Cardiac septum (tissue), 1 donor: ENCODE measurements around the gene AGPAT4. TPM values are rescaled to one million over a fixed set of nuclear protein-coding genes. Genes with fewer than 3 reads are reported as not detected.
"Not testable (repeated sequence)": the region's sequence is repeated elsewhere in the genome, so short reads cannot be mapped to it uniquely, and the experiment has no call there.

Experiments used
- DNase-seq: peaks from one replicate; pipeline ENCODE4 v3.0.0-alpha.2; 2020; ENCODE audit warnings: low spot score
- intact Hi-C: fragments of 100-400 bp; cut with DNase I; formaldehyde crosslinking; loops from one replicate; pipeline ENCODE4 v1.14.0; 2022
- total RNA-seq: library from RNA; stranded (reverse); fragmentation: NEBNext Ultra II Directional; extraction: Animal tissue kit (Norgen Biotek cat#: 25700); gene quantifications from one replicate; pipeline ENCODE4 v1.2.1, GENCODE V29; 2021
- donor health status: DM: no; HTN: no; CAD: no.

The AGPAT4 gene
- total RNA-seq, 1 donor from 2014 or later = 1.6 TPM

DNA sequence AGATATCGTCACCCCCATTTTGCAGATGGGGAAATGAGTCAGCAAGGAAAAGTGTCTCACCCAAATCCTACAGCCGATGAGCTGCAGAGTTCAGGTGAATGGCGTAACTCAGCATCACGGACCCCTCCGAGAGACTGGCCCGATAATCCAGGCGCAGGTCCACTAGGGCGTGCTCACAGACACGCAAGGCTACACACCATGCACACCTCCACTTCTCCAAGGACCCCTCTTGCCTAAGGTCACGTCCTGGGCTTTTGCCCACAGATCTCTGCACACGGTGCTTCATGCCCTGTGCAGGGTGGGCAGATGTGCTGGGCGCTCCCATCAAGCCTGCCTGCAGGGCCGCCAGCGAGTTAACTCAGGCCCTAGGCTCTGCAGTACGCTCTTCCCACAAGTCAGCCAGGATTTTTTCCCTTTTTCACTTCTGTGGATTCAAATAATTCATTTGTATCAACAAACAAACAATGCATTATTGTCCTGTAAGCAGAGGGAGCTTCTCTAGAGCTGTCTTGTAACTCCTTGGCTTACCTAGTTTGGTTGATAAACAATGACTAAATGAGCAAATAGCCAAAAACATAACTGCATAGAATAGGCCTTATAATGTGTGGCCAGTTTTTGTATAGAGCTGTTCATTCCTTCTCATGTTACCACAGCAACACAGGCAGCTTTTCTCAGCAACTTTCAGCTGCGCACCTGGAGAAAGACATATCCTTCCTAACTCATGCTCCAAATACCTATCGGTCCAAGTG lies 139.1 kb downstream of the AGPAT4 start:
- intact Hi-C loops = no loop called here
- peak; percentile 54 for DNase-seq

DNA sequence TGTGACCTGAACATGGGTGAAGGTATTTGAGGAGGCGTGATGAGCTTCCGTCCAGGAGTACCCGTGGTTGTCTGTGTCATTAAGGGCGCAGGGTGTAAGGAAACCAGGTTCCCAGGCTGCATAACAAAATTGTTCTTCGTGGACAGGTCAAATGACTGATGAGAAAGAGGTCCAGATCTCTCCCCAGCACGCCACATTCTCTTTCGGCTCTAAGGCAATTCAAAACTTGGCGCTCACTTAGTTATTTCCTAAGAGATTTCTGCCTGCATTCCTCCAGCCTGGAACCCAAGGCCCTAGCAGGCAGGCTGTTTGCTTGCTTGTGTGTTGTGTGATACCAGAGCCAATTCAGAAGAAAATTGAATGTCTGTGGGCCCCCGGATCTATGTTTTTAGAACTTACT lies 139.9 kb downstream of the AGPAT4 start:
- intact Hi-C loops = no loop called here
- no peak for DNase-seq

DNA sequence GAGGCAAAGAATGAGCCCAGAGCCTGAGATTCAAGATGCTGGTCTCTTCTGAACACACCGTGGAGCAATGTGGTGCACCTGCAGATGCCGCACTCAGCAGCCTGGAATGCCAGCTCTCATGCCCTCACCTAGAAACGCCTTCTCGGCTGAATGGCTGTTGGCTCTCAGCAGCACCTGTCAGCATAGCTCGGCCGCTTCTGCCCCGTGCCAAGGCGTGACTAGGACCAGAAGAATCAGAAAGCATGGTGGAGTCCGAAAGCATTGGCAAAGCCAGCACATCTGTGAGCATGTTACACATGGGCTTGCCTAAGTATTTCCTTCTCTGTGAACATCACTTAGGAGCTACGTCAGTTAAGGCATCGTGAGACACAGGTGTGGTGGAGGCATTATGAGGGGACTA lies 141.5 kb downstream of the AGPAT4 start:
- intact Hi-C loops = no loop called here
- DNase-seq = no peak

DNA sequence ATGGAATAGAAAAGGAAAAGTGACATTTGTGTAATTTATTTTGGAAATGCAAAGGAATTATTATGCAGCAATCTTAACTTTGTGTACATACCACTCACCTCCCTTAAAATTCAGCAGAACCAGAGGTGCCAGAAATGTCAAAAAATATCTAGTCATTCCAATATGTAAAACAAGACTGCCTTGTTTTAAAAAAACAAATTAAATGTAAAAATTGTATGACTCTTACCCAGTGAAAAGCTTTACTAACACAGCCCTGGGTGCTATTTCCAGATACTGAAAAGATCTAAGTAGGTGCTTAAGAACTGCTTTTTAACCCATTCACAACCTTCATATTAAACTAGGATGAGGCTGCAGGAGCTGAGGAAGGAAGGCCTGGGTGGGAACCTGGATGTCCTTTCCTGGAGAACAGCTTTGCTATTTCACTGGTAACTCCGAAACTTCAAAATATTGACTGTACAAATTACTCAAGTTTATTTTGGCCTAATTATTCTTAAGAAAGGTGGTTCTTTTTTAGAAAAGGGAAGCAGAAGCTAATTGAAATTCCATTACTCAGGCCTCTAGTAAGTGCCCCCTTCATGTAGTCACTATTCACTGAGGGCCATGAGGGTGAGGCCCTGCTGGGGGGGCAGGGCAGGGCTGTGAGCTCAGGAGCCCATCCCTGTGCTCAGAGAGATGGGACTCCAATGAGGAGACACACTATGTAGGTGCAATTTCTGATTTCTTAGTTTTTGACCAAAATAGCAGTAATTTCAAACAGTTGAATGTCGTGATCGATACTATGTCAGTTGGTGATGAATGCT lies 142.7 kb downstream of the AGPAT4 start:
- intact Hi-C loops = no loop called here
- DNase-seq = no peak

DNA sequence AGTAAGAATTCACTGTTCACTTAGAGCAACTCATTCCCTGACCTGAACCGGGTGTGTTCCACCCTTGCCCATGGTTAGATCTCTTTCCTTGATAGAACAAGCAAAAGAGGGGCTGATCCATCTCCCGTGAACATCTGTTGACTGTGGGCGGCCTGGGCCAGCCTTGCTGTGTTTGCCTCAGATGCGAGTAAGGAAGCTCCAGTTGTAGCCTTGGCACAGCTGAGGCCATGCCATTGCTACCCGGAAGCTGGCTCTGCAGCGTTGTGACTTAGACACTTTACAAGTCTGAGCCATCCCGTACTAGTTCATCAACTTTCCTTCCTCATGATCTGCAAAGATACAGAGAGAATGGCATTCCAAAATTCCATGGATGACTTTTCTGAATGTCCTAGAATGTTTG lies 143.3 kb downstream of the AGPAT4 start:
- intact Hi-C loops = no loop called here
- DNase-seq = no peak

DNA sequence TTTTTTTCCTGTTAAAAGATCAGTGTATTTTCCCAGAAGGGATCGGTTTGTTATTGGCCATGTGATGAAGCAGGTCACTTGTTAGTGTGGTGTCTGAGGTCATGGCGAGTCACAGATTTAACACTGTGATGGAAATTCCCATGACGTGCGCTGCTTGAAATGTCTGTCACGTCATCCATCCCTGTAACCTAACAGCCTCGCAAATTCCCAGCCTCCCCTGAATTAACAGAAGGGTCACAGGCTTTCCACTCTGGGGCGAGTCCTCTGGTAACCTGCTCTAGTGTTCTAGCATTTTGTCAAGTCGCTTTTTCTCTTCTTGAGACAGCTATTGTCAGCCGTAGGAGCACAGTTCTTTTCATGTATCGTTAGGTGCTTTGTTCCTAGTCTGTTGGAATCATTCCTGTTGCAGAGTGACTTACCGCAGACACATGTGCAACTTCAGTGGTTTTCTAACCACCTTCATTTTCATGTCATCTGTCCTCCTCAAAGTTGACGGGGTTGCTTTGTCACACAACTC lies 145.1 kb downstream of the AGPAT4 start:
- DNase-seq = no peak
- intact Hi-C loops = no loop called here

DNA sequence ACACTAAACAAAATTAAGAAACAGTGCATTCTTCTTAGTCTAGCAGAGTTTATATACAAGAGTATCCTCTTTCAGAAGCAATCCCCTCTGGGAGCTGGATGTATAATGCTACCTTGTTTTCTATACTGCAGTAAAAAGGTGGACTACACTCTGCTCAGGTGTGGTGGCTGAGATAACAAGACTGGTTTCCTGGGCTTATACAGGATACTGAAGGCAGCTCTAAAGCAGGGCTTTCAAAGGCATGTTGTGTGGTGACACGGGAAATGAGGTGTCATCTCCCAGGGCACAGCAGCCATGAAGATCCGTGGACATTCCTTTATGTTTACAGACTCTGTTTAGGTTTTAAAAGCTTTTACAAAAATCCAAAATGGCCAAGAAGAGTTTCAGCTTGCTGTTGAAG lies 145.6 kb downstream of the AGPAT4 start:
- DNase-seq = no peak
- intact Hi-C loops = no loop called here

DNA sequence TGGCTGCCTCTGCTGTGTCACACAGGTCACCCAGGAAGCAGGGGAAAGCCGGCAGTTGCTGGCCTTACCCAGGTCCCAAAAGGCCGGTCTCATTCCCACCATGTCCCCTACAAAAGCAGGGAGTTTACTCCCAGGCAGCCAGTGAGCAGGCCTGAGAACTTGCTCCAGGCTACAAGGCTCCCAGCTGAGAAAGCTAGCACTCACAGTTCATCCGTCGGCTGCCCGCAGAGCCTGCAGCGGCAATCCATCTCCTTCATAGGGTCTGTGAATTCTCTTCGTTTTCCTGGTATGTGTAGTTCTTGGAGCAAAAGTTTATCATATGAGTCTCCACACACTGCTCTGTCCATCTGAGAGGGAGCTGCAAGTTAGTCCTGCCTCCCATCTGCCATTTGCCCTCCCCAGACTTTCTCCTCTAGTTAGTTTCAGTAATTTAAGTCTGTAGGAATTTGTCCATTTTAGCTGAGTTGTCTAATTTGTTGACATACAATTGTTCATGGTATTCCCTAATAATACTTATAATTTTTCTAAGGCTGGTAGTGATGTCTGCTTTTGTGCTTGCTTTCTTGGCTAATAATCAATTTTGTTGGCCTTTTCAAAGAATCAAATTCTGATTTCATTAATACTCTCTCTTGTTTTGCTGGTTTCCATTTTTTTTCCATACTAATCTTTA lies 146.7 kb downstream of the AGPAT4 start:
- intact Hi-C loops = no loop called here
- no peak for DNase-seq

DNA sequence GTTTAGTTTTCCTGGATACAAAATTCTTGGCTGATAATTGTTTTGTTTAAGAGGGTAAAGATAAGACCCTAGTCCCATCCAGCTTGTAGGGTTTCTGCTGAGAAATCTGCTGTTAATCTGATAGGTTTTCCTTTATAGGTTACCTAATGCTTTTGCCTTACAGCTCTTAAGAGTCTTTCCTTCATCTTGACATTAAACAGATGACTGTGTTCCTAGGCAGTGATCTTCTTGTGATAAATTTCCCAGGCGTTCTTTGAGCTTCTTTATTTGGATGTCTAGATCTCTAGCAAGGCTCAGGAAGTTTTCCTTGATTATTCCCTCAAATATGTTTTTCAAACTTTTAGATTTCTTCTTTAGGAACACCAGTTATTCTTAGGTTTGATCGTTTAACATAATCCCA lies 148.3 kb downstream of the AGPAT4 start:
- intact Hi-C loops = no loop called here
- DNase-seq = no peak

DNA sequence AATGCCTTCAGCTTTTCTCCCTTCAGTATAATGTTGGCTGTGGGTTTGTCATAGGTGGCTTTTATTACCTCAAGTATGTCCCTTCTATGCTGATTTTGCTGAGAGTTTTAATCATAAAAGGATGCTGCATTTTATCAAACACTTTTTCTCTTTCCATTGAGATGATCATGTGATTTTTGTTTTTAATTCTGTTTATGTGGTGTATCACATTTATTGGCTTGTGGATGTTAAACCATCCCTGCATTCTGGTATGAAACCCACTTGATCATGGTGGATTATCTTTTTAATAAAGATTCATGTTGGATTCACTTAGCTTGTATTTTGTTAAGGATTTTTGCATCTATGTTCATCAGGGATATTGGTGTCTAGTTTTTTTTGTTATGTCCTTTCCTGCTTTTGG lies 150.5 kb downstream of the AGPAT4 start:
- DNase-seq = not testable (repeated sequence)

DNA sequence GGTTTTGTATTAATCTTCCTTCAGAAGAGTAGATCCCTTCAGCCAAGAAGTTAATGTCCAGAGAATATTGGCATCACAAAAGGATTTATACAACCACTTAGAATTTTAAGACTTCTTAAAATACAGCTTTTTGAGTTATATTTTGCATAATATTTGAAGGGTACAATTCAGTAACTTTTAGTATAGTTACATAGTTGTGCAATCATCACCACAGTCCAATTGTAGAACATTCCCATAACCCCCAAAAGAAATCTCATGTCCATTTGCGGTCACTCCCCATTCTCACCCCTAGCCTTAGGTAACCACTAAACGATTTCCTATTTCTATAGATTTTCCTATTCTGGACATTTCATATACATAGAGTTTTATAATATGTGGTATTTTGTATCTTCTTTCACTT lies 155.9 kb downstream of the AGPAT4 start:
- no peak for DNase-seq
- intact Hi-C loops = no loop called here

More for the DNA sequence above, 150.5 kb downstream of the AGPAT4 start:
- intact Hi-C loops = not testable (repeated sequence)

DNA sequence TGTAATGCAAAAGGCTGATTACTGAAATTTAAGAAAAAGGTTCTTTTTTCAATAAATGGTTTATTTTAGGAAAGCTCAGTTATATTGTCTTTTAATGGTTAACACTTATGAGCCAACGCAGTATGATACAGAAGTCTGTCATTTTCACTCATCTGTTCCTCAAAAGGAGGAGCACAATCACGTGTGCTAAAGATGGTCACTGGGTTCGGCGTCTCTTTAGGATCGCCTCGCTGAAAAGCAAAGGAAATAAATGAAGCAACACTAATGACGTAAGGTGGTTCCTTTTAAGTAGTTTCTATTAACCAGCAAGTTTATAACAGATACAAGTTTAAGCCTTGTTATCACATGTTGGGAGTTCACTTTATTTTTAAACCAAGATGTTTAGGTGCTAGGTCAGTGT lies 156.6 kb downstream of the AGPAT4 start:
- intact Hi-C loops = no loop called here
- no peak for DNase-seq

DNA sequence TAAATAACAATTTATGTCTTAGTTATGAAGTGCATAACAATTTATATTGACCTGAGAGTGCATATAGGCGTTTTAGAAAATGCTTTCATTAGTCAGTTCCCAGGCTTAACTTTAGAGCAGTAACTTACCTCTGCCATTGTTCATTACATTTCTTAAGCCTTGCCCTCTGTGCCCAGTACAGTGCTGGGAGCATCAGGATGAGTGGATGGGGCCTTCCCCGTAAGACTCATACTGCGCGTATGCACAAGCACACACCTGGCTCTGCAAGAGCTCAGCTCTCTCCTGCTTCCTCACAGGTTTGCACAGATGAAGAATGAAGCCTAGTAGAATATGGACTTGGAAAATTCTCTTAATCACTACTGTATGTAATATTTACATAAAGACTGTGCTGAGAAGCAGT lies 157.3 kb downstream of the AGPAT4 start:
- no peak for DNase-seq
- intact Hi-C loops = no loop called here

DNA sequence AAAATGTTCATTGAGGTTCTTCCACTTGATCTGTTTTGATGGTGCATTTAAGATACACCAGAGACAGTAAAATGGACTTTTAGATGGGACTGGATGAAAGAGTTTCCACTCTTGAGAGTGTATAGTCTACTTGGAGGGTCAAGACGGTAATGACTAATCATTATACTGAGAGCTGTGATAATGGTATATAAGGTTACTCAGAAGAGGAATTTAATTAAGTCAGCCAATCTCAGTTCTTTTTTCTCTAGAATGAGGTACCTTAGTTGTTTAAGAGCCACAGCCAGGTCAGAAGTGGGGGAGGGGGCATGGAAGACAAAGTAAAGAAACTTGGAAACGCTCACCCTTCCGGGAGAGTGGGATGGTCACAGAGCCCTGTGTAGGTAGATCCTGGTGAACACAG lies 158.4 kb downstream of the AGPAT4 start:
- no peak for DNase-seq
- intact Hi-C loops = no loop called here

DNA sequence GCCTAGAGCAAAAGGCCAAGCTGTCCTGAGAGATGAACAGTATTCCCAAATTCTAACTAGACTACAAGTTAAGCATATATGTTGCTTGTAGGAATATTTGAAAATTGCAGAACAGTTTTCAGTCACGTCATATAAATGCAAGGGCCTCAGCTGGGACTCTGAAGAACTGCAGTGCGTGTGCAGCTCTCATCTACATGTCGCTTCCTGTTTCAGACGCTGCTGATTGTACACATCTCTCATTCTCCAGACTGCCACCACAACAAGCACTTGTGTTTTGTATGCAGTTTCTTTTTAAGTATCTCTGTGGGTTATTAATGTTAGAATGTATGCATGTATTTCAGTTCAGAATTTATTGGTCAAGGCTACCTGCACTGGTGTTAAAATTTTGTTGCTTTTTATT lies 162.6 kb downstream of the AGPAT4 start:
- intact Hi-C loops = no loop called here
- no peak for DNase-seq

DNA sequence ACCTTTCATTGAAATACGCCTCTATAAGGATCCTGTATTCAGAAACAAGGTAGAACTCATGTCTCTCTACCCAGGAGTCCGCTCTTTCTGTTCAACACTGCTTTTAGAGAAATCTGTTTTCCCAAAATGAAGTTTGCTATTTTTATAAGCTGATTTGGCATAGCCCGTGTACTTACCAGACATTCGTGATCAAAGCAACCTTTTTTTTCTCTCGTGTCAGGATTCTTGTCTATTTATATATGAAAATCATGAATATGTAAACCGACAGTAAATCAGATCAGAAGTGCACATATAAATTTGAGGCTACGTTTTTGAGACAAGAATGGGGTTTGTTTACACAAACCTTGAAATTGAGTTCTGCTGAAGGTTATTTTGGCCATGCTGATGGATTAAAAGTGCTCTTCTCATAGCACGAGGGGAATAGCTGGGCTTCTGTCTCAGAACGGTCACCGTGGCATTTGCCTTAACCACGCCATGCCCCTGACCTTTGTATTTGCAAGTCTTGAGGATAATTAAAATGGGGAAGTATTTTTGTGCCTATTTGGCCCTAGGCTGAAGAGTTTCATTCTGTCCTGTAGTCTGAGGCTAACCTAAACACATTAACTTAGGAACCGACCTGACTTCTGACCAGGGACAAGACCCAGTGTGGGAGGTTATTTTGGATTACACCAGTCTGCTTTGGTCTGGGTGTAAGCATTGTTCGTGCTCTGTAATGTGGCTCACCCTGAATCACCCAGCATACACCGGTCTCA lies 163.7 kb downstream of the AGPAT4 start:
- no peak for DNase-seq
- intact Hi-C loops = no loop called here

DNA sequence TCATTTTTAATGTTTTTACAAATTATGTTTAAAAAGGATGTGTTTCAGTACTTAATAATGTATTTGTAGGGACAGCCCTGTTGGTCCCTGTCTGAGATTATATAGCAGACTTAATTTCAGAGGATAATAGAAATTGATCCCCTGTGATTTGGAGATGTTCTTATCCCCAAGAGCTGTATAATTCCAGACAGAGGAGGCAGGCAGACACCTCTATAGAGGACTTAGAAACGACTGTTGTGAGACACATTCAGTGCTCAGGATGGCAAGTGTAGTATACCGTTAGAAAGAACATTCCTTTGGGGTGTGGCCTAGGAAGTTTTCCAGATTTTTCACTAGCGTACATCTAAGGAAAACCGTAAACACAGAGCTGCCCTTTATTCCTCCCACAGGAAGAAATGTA lies 164.5 kb downstream of the AGPAT4 start:
- DNase-seq = no peak
- intact Hi-C loops = loop anchor here (10.0 kb wide), 1 partner anchor 265 kb away; no protein-coding TSS in a partner anchor

DNA sequence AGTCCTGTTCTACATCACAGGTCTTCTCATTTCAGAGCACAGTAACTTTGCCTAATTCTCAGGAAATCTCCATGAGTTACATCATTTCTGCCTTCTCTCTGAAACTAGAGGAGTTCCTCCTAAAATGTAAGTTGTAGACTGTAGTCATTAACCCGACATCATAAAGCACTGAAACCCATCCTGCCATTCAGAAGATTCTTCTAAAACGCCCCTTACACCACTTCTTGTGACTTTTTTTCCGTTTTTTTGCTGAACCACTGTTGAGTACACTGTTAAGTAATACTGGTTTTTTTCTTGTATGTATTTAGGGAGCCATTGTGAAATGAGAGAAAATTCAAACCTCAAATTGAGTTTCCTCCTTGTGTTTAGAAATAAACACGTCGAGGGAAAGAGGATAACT lies 164.9 kb downstream of the AGPAT4 start:
- intact Hi-C loops = loop anchor here (10.0 kb wide), 1 partner anchor 266 kb away; no protein-coding TSS in a partner anchor
- DNase-seq = no peak
